Activated CD4-positive, alpha-beta T cell treated with anti-CD3 and anti-CD28 coated beads, Interleukin-2, amount 50 U/mL, for 4 hours (primary cell): ENCODE results near the gene NME1.

Source experiments
- DNase-seq, 2 experiments: peaks; one replicate each; pipeline ENCODE4 v3.0.0-alpha.2; 2020

Gene NME1

GRCh38 chr17:51197754-51198153 lies 44.4 kb downstream of the NME1 start:
- no peak for DNase-seq

GRCh38 chr17:51200295-51200694 lies 46.9 kb downstream of the NME1 start:
- DNase-seq: no peak

DNA sequence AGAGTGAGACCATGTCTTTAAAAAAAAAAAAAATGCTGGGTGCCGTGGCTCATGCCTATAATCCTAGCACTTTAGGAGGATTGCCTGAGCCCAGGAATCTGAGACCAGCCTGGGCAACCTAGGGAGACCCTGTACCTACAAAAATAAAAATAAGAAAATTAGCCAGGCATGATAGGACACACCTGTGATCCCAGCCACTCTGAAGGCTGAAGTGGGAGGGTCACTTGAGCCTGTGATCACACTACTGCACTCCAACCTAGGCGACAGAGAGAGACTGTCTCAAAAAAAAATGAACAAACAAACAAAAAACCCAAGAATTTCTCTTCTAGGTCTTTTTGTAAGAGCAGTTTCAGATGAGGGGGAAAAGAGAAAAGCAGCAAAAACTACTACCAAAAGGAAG lies 47.5 kb downstream of the NME1 start:
- no peak for DNase-seq

DNA sequence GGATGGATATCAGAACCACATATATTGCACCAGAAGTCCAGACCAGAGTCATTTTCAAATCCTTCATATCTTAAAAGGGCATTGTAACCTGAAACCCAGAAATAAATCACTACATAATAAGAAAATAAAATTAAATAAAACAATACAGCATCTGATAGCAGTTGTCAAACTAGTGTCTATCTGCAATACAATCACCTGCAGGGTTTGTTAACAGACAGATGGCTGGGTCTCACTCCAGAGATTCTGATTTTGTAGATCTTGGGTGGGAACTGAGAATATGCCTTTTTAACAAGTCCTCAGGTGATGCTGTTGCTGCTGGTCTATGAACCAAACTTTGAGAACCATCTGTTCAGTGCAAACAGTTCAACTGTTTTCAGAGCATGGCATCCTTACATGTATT lies 50.5 kb downstream of the NME1 start:
- DNase-seq: no peak
